AG09309 (cell line): Measurements from ENCODE around the gene LBR.

Source experiments
- DNase-seq: peaks from one replicate; pipeline ENCODE4 v3.0.0-alpha.2; 2010; ENCODE audit warnings: low read depth
- H3K4me3 ChIP-seq: 2 replicates; pipeline ENCODE4 v1.5.1; 2011; ENCODE audit warnings: mild to moderate bottlenecking, low read depth, low read length, moderate library complexity; ENCODE audit not compliant: control insufficient read depth
- CTCF ChIP-seq: IDR thresholded peaks from 2 replicates; pipeline ENCODE4 v1.5.1; 2011; ENCODE audit warnings: mild to moderate bottlenecking, low read depth, low read length, inconsistent platforms; ENCODE audit not compliant: insufficient read depth, control insufficient read depth; ENCODE audit errors: missing control alignments

The LBR gene

DNA sequence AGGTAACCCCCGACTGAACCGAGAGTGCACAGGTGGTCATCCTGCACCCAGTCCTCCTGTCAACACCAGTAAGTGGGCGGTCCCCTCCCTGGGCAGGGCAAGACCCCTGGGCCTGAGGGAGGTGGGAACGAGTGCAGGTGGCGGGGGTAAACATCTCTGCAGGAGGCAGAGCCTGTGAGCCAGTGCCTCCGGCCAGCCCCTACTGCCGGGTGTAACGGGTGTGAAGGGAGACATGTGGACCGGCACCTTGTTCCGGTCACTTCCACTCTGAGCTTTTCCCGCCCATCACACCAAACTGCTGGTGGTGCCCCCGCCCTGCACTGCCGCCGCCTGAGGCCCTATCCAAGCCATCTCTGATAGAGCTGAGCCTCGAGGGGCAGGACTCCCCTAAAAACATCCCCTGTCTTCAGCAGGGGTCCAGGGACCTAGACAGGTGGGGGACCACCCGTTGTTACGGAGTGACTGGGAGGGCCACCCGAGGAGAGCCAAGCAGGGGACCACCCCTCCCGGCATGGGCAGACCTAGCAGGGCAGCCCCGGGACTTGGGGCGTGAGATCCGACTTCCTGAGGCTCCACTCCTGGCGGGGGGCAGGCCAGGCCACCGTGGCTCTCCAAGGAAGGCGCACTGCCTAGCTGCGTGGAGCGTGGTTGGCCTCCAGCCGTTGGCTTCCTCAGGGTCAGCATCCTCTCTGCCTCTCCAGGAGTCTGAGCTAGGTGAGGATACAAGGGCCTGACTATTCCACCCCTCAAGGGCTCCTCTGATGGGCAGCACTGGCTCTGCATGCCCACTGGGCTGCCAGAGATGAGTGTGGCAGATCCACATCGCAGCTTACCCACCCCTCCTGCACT is 43.8 kb upstream of the LBR start:
- DNase-seq = no peak
- H3K4me3 ChIP-seq = no peak overlapping the region
- TF ChIP-seq CTCF = no peak

DNA sequence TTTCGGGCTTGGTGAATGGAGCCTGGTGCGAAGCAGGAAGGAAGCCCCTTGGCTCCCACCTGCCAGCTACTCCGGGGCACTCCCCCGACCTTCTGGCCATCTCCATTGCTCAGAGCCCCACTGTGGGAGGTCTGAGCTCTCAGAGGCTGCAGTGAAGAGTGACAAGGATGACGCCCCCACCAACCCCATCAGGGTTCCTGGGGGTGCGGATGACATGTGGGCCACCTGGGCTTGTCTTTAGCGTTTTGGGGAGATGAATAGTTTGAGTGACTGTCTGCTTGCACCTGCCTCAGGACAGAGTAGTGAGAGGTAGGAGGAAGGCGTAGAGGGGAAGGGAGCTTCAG is 43.2 kb upstream of the LBR start:
- no peak for TF ChIP-seq CTCF
- H3K4me3 ChIP-seq = no peak overlapping the region
- no peak for DNase-seq

- TF ChIP-seq CTCF = no peak
- DNase-seq = no peak
- H3K4me3 ChIP-seq = no peak overlapping the region
These were observed 42.6 kb upstream of the LBR start for GRCh38 chr1:225470211-225471108.

DNA sequence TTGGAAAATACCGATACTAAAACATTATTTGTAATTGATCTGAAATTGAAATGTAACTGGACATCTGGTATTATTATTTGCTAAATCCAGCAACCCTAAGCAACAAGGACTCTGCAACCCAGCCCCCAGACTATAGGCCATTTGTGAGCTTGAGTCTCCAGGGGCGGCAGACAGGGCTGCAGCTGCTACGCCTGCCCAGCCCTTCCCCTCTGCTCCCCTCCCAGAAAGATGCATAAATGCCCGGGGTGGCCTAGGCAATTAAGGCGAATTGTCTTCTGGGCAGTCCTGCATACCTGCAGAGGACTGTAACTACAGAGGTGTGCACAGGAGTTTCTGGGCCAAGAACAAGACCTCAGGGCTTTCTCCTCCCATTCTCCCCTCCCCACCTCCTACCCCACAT is 41.2 kb upstream of the LBR start:
- no peak for DNase-seq
- H3K4me3 ChIP-seq = no peak overlapping the region
- TF ChIP-seq CTCF = no peak

GRCh38 chr1:225468270-225469020 is 40.6 kb upstream of the LBR start:
- DNase-seq = no peak
- H3K4me3 ChIP-seq = no peak overlapping the region
- no peak for TF ChIP-seq CTCF
